ENCODE data around the gene GRHL1.
"Not testable (repeated sequence)": the region's sequence is repeated elsewhere in the genome, so short reads cannot be mapped to it uniquely, and the experiment has no call there.

Gene GRHL1

GRCh38 chr2:9998916-9999654 is 47.6 kb downstream of the GRHL1 start:
- no peak for DNase-seq

GRCh38 chr2:9999693-10000092 is 48.2 kb downstream of the GRHL1 start:
- no peak for DNase-seq

GRCh38 chr2:10000541-10000940 is 49.0 kb downstream of the GRHL1 start:
- DNase-seq: no peak

- DNase-seq: no peak
Measured at GRCh38 chr2:10001586-10001985, 50.1 kb downstream of the GRHL1 start.

GRCh38 chr2:10002109-10002508 is 50.6 kb downstream of the GRHL1 start:
- DNase-seq: no peak

GRCh38 chr2:10002681-10003080 is 51.2 kb downstream of the GRHL1 start:
- DNase-seq: no peak

GRCh38 chr2:10003206-10004125 is 52.0 kb downstream of the GRHL1 start:
- DNase-seq: no peak

GRCh38 chr2:10004401-10004800 is 52.9 kb downstream of the GRHL1 start:
- no peak for DNase-seq

GRCh38 chr2:10004836-10005235 is 53.3 kb downstream of the GRHL1 start:
- DNase-seq: no peak

- DNase-seq: no peak
Measured at GRCh38 chr2:10005461-10006235, 54.2 kb downstream of the GRHL1 start.

- DNase-seq: no peak
Measured at GRCh38 chr2:10006236-10007161, 55.0 kb downstream of the GRHL1 start.

- no peak for DNase-seq
Measured at GRCh38 chr2:10007435-10007834, 55.9 kb downstream of the GRHL1 start.

GRCh38 chr2:10007921-10008808 is 56.7 kb downstream of the GRHL1 start:
- no peak for DNase-seq

GRCh38 chr2:10008809-10009176 is 57.3 kb downstream of the GRHL1 start:
- DNase-seq: no peak

- DNase-seq: no peak
Measured at GRCh38 chr2:10009271-10009810, 57.8 kb downstream of the GRHL1 start.

- no peak for DNase-seq
Measured at GRCh38 chr2:10009811-10010781, 58.6 kb downstream of the GRHL1 start.

GRCh38 chr2:10010861-10011605 is 59.5 kb downstream of the GRHL1 start:
- not testable (repeated sequence) for DNase-seq

- DNase-seq: not testable (repeated sequence)
Measured at GRCh38 chr2:10011606-10012325, 60.3 kb downstream of the GRHL1 start.

Measured in kidney glomerular epithelial cell (primary cell).